Lower leg skin (tissue), 4 donors: ENCODE measurements around the gene ZNF888. TPM values are rescaled to one million over a fixed set of nuclear protein-coding genes. Genes with fewer than 3 reads are reported as not detected.
A peak's percentile ranks its signal among the peaks of the same experiment; 100 is the strongest.
"Not testable (repeated sequence)": the region's sequence is repeated elsewhere in the genome, so short reads cannot be mapped to it uniquely, and the experiment has no call there.

Experiments used
- DNase-seq, 2 donors: peaks; one replicate each; pipeline ENCODE4 v3.0.0-alpha.2; 2019; ENCODE audit warnings: low spot score in 2 of 2
- H3K4me3 ChIP-seq: fragments of 200-600 bp; sonication (generic); 2 replicates; pipeline ENCODE4 v1.5.1; 2017; ENCODE audit warnings: mild to moderate bottlenecking, low read depth; ENCODE audit not compliant: poor library complexity, severe bottlenecking
- POLR2A ChIP-seq, 2 donors: fragments of 450-650 bp; IDR thresholded peaks; one replicate each; pipeline ENCODE4 v1.6.1; 2016 to 2017; ENCODE audit warnings: antibody characterized with exemption in 2 of 2, mild to moderate bottlenecking in 1 of 2, moderate library complexity in 1 of 2
- WGBS, 2 donors: methylation state at CpG; one replicate each; pipeline ENCODE4 v1.1.5; 2018; 5-methylcytosine and 5-hydroxymethylcytosine counted together
- intact Hi-C: fragments of 100-400 bp; cut with DNase I; formaldehyde crosslinking; loops from one replicate; pipeline ENCODE4 v1.15.0; 2023; ENCODE audit warnings: low total_unique reads
- total RNA-seq, 4 donors: library from RNA; depleted of rRNA; stranded (reverse); fragments of >200 nt; gene quantifications; one replicate each; pipeline ENCODE4 v1.1.0, GENCODE V29; 2016
- TF ChIP-seq, protein P1 (sequence below), 3 donors: fragments of 450-650 bp; IDR thresholded peaks; one replicate each; pipeline ENCODE4 v1.5.1; 2016; ENCODE audit warnings: antibody characterized with exemption in 3 of 3, mild to moderate bottlenecking in 3 of 3, moderate library complexity in 2 of 3

Gene ZNF888
- total RNA-seq, 4 donors from 2014 or later = 1.6 to 3.7 (median 3.2) TPM

DNA sequence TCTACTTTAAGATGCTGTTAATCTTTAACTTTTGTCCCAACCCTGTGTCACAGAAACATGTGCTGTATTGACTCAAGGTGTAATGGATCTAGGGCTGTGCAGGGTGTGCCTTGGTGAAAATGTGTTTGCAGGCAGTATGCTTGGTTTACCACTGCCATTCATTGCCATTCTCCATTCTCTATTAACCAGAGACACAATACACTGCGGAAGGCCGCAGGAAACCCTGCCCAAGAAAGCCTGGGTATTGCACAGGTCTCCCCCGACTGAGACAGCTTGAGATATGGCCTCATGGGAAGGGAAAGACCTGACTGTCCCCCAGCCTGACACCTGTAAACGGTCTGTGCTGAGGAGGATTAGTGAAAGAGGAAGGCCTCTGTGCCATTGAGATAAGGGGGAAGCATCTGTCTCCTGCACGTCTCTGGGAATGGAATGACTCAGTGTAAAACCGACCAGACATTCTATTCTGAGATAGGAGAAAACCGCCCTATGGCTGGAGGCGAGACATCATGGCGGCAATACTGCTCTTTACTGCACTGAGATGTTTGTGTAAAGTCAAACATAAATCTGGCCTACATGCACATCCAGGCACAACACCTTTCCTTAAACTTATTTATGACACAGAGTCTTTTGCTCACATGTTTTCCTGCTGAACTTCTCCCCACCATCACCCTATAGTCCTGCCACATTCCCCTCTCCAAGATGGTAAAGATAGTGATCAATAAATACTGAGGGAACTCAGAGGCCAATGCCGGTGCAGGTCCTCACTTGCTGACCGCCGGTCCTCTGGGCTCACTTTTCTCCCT is 13.1 kb upstream of the ZNF888 start:
- TF ChIP-seq, protein P1, sequence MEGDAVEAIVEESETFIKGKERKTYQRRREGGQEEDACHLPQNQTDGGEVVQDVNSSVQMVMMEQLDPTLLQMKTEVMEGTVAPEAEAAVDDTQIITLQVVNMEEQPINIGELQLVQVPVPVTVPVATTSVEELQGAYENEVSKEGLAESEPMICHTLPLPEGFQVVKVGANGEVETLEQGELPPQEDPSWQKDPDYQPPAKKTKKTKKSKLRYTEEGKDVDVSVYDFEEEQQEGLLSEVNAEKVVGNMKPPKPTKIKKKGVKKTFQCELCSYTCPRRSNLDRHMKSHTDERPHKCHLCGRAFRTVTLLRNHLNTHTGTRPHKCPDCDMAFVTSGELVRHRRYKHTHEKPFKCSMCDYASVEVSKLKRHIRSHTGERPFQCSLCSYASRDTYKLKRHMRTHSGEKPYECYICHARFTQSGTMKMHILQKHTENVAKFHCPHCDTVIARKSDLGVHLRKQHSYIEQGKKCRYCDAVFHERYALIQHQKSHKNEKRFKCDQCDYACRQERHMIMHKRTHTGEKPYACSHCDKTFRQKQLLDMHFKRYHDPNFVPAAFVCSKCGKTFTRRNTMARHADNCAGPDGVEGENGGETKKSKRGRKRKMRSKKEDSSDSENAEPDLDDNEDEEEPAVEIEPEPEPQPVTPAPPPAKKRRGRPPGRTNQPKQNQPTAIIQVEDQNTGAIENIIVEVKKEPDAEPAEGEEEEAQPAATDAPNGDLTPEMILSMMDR (IDR thresholded peaks at IDR 0.05) = no peak
- TF ChIP-seq POLR2A (IDR thresholded peaks at IDR 0.05) = no peak
- H3K4me3 ChIP-seq = no peak overlapping the region
- intact Hi-C loops = no loop called here
- 72 to 74% methylated on average over 12 of the region's 12 CpGs for WGBS, 2 donors
- DNase-seq = peak in 1 of 2 donors; percentile 48

DNA sequence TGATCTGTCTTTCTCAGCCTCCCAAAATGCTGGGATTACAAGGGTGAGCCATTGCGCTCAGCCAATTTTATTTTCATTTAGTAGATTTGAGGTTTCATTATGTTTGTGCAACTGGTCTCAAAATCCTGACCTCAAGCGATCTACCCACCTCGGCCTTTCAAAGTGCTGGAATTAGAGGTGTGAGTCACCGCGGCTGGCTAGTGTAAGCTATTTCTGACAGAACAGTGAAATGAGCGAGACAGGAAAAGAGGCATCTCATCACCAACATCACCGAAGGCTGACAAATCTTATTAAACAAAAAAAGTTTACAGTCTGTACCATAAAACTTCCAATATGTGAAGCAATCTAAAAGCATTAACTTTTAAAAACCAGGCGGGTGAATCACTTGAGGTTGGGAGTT is 12.2 kb upstream of the ZNF888 start:
- no peak overlapping the region for H3K4me3 ChIP-seq
- no peak for DNase-seq
- intact Hi-C loops = no loop called here
- no peak for TF ChIP-seq POLR2A (IDR thresholded peaks at IDR 0.05)
- TF ChIP-seq, protein P1 (IDR thresholded peaks at IDR 0.05) = no peak
- 86 to 92% methylated on average over 8 of the region's 8 CpGs for WGBS, 2 donors

DNA sequence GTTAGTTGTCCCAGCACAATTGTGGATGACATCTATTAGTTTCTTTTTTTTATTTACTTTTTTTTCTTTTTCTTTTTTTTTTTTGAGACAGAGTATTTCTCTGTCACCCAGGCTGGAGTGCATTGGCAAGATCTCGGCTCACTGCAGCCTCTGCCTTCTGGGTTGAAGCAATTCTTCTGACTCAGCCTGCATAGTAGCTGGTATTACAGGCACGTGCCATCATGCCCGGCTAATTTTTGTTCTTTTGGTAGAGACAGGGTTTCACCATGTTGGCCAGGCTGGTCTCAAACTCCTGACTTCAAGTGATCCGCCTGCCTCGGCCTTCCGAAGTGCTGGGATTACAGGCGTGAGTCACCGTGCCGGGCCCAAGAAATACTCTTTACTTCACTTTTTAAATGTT is 1.4 kb upstream of the ZNF888 start:
- DNase-seq, intact Hi-C loops, H3K4me3 ChIP-seq: not testable (repeated sequence)
- WGBS, 2 donors = 61 to 67% methylated on average over 9 of the region's 9 CpGs

DNA sequence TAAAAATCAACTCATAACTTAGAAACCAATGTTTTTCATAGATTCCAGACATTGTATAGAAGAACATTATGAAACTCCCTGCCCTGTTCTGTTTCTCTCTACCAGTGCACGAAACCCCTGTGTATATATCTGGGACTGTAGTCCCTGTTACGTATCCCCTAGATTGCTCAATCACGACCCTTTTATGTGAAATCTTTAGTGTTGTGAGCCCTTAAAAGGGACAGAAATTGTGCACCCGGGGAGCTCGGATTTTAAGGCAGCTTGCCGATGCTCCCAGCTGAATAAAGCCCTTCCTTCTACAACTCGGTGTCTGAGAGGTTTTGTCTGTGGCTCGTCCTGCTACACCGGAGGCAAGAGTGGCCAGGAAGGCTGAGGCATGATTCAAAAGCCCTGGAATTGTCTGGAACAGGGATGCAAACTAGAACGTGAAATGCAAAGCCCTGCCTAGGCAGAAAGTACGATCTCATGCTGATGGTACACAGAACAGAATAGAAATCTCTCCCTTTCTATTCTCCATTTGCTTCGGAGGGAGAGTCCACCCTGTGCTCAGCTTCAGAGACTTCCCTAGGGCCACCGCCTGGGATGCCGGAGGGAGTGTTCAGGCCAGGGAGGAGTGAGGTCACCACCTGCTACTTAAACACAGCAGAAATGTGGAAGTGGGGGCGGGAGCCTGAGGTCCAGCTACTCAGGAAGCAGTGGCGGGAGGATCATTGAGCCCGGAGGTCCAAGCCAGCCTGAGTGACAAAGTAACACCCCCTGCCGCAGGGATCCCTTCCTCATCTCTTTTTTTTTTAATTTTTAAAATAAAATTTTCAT is 758 bp upstream of the ZNF888 start:
- WGBS, 2 donors = 35 to 41% methylated on average over 18 of the region's 18 CpGs

DNA sequence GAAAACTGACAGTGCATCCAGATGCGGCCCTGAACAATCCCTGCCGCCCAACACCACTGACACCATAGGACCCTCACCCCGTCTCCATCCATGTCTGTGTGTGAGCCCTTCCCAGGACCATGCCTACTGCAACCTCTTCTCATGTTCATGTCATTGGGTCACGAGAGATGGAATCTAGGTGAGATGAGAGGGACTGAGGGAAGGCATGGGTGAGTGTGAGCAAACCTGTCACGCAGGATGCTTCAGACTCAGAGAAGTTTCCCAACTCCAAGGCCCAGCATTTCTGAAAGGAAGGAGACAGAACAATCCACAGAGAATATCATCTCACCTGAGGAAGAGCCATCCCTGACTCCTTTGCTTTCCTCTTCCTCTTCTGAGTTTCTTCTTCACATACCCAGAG is 5.7 kb downstream of the ZNF888 start:
- H3K4me3 ChIP-seq = no peak overlapping the region
- no peak for TF ChIP-seq POLR2A (IDR thresholded peaks at IDR 0.05)
- TF ChIP-seq, protein P1 (IDR thresholded peaks at IDR 0.05) = no peak
- 95 to 97% methylated on average over 5 of the region's 5 CpGs for whole genome bisulfite sequencing, 2 donors
- peak in 1 of 2 donors; percentile 53 for DNase-seq
- intact Hi-C loops = no loop called here

More for the DNA sequence above, 758 bp upstream of the ZNF888 start:
- intact Hi-C loops = no loop called here
- TF ChIP-seq POLR2A (IDR thresholded peaks at IDR 0.05) = no peak
- TF ChIP-seq, protein P1 (IDR thresholded peaks at IDR 0.05) = no peak
- DNase-seq = peak; percentile 23 to 88
- H3K4me3 ChIP-seq = no peak overlapping the region

DNA sequence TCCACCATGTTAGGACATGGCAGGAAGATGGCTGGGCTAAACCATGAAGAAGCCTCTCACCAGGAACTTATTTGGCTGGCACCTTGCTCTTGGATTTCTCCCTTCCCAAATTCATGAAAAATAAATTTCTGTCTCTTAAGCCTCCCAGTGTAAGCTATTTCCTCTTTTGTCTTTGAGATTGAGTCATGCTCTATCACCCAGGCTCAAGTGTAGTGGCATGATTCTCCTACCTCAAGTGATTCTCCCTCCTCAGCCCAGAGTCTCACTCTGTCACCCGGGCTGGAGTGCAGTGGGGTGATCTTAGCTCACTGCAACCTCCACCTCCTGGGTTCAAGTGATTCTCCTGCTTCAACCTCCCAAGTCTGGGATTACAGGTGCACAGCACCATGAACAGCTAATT is 12.6 kb downstream of the ZNF888 start:
- 100% methylated on average over 1 of the region's 1 CpG for WGBS, 2 donors
- no peak overlapping the region for H3K4me3 ChIP-seq
- TF ChIP-seq POLR2A (IDR thresholded peaks at IDR 0.05) = no peak
- TF ChIP-seq, protein P1 (IDR thresholded peaks at IDR 0.05) = no peak
- no peak for DNase-seq
- intact Hi-C loops = no loop called here

DNA sequence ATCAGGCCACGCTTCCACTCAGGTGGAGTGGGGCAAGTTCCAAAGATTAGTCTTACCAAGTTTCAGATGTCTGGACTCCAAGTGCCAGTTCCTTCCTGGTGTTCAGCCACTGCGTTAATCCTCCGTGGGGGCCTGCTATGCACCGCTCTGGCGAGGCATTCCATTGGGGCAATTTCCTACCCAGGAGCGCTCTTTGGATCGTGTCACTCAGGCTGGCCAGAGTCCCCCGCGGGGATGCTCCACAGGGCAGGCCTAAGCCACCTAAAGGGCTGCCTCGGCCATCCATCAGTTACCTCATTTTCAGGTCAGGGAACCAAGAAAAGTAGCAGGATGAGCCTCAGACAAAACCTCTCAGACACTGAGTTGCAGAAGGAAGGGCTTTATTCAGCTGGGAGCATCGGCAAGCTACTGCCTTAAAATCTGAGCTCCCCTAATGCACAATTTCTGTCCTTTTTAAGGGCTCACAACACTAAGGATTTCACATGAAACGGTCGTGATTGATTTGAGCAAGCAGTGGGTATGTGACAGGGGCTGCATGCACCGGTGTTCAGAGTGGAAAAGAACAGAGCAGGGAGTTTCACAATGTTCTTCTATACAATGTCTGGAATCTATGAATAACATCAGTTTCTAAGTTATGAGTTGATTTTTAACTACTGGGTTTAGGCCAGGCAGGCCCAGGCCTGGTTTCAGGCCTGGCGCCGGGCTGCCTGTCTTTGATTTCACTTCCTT is 19.0 kb downstream of the ZNF888 start:
- DNase-seq, intact Hi-C loops, H3K4me3 ChIP-seq: not testable (repeated sequence)
- WGBS, 2 donors = 83 to 85% methylated on average over 16 of the region's 16 CpGs
